Caco-2 (cell line): Measurements from ENCODE around the gene MAD1L1. TPM values are rescaled to one million over a fixed set of nuclear protein-coding genes. Genes with fewer than 3 reads are reported as not detected.
A peak's percentile ranks its signal among the peaks of the same experiment; 100 is the strongest.

Experiments used
- BruUV-seq: library from RNA; stranded (reverse); fragments of 400-500 nt; replicated peaks from 2 replicates; lab custom pipeline; 2021; lab: Mats Ljungman, UMichigan
- CTCF ChIA-PET: fragments of 300-600 bp; sonication (Branson Sonifier 250); formaldehyde crosslinking; loops from one replicate; lab custom pipeline; 2022; ENCODE audit warnings: antibody characterized with exemption; lab: Charles Lee
- POLR2A ChIA-PET: fragments of 300-600 bp; sonication (Branson Sonifier 250); formaldehyde crosslinking; loops from one replicate; lab custom pipeline; 2022; ENCODE audit warnings: antibody characterized with exemption; lab: Charles Lee
- DNase-seq, 2 experiments: peaks; one replicate each; pipeline versions ENCODE4 v3.0.0 to v3.0.0-alpha.2; 2020 to 2022
- H3K27me3 ChIP-seq: replicated peaks from 2 replicates; pipeline ENCODE4 v1.6.0; 2011; ENCODE audit warnings: low read length; ENCODE audit not compliant: control insufficient read depth, insufficient read depth
- H3K36me3 ChIP-seq: 2 replicates; pipeline ENCODE4 v1.5.1; 2011; ENCODE audit warnings: low read length; ENCODE audit not compliant: control insufficient read depth, insufficient read depth
- H3K4me1 ChIP-seq: fragments of 250-450 bp; sonication (Bioruptor Pico); 2 replicates; pipeline ENCODE4 v1.5.1; 2020; ENCODE audit warnings: mild to moderate bottlenecking
- H3K4me3 ChIP-seq: 2 replicates; pipeline ENCODE4 v1.5.1; 2011; ENCODE audit warnings: low read depth, mild to moderate bottlenecking, control low read depth, low read length
- H3K9me3 ChIP-seq: fragments of 250-450 bp; sonication (Bioruptor Pico); 2 replicates; pipeline ENCODE4 v1.5.1; 2020; ENCODE audit warnings: mild to moderate bottlenecking, moderate library complexity
- H3K27ac Mint-ChIP-seq: one replicate; pipeline ENCODE4 v1.8.0; 2022; ENCODE audit warnings: mixed read lengths; ENCODE audit not compliant: unreplicated experiment
- H3K27me3 Mint-ChIP-seq: one replicate; pipeline ENCODE4 v1.8.0; 2022; ENCODE audit warnings: mixed read lengths; ENCODE audit not compliant: insufficient read depth, unreplicated experiment
- H3K36me3 Mint-ChIP-seq: one replicate; pipeline ENCODE4 v1.8.0; 2022; ENCODE audit warnings: mild to moderate bottlenecking, mixed read lengths; ENCODE audit not compliant: insufficient read depth, unreplicated experiment
- H3K4me1 Mint-ChIP-seq: one replicate; pipeline ENCODE4 v1.8.0; 2022; ENCODE audit warnings: low read depth, mixed read lengths; ENCODE audit not compliant: unreplicated experiment
- H3K4me3 Mint-ChIP-seq: one replicate; pipeline ENCODE4 v1.8.0; 2022; ENCODE audit warnings: mild to moderate bottlenecking, moderate library complexity, mixed read lengths; ENCODE audit not compliant: unreplicated experiment
- H3K9me3 Mint-ChIP-seq: one replicate; pipeline ENCODE4 v1.8.0; 2022; ENCODE audit warnings: mixed read lengths; ENCODE audit not compliant: unreplicated experiment
- intact Hi-C: fragments of 100-400 bp; cut with micrococcal nuclease; formaldehyde crosslinking; loops from one replicate; pipeline ENCODE4 v1.10.0; 2022; ENCODE audit not compliant: unreplicated experiment
- total RNA-seq: library from RNA; stranded (reverse); gene quantifications from 2 replicates; pipeline ENCODE4 v1.2.3, GENCODE V29; 2022
- TF ChIP-seq, protein P1 (sequence below), 2 experiments: fragments of 200-600 bp in 1 of 2; IDR thresholded peaks; 1 replicate in 1 of 2; 2 replicates in 1 of 2; pipeline versions ENCODE4 v1.5.1 to v1.8.0; 2011 to 2022; ENCODE audit warnings: antibody characterized with exemption in 1 of 2, control low read depth in 1 of 2, inconsistent platforms in 1 of 2, low read depth in 1 of 2, low read length in 1 of 2, mild to moderate bottlenecking in 1 of 2, moderate library complexity in 1 of 2; ENCODE audit not compliant: insufficient read depth in 1 of 2, severe bottlenecking in 1 of 2, unreplicated experiment in 1 of 2

The MAD1L1 gene
- total RNA-seq, 1 experiment from 2014 or later, result 58.6 TPM

DNA sequence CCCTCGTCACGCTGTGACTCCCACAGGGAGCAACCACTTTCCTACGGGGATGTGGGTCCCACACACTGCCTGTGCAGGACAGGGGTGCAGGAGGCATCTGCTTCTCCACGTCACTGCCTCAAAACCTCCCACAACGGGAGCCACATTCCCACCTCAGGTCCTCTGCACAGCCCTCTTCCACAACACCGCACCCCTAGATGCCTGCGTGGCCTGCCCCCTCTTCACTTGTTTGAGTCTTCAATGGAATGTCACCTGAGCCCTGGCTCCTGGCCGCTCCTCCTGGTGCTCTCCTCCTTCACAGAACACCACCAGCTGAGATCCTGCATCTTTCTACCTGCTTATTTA, 73.6 kb downstream of the MAD1L1 start:
- POLR2A ChIA-PET, result no interaction called here

GRCh38 chr7:2158331-2159175, 74.2 kb downstream of the MAD1L1 start:
- BruUV-seq, result no TSS peak
- POLR2A ChIA-PET, result no interaction called here
- CTCF ChIA-PET, result no interaction called here

More for the DNA sequence above, 73.6 kb downstream of the MAD1L1 start:
- CTCF ChIA-PET, result no interaction called here
- Histone ChIP-seq H3K9me3 (no peaks in the 10 kb centered on the region), H3K36me3 (peaks cover 2% of the 10 kb centered on the region; the same call in 1 of the 2 replicates), H3K4me1 (peaks cover 39% of the 10 kb centered on the region), H3K27me3 (no peaks in the 10 kb centered on the region), H3K4me3 (no peak overlapping the region)
- no peaks in the 10 kb centered on the region for H3K27me3 Mint-ChIP-seq
- no peak overlapping the region for H3K27ac Mint-ChIP-seq
- H3K9me3 Mint-ChIP-seq, result no peaks in the 10 kb centered on the region
- H3K4me3 Mint-ChIP-seq, result no peak overlapping the region
- DNase-seq, result no peak
- H3K4me1 Mint-ChIP-seq, result peaks cover 19% of the 10 kb centered on the region
- no TSS peak for BruUV-seq
- TF ChIP-seq, protein P1, sequence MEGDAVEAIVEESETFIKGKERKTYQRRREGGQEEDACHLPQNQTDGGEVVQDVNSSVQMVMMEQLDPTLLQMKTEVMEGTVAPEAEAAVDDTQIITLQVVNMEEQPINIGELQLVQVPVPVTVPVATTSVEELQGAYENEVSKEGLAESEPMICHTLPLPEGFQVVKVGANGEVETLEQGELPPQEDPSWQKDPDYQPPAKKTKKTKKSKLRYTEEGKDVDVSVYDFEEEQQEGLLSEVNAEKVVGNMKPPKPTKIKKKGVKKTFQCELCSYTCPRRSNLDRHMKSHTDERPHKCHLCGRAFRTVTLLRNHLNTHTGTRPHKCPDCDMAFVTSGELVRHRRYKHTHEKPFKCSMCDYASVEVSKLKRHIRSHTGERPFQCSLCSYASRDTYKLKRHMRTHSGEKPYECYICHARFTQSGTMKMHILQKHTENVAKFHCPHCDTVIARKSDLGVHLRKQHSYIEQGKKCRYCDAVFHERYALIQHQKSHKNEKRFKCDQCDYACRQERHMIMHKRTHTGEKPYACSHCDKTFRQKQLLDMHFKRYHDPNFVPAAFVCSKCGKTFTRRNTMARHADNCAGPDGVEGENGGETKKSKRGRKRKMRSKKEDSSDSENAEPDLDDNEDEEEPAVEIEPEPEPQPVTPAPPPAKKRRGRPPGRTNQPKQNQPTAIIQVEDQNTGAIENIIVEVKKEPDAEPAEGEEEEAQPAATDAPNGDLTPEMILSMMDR (IDR thresholded peaks at IDR 0.05; ENCODE audit: insufficient read depth in 1 of 2, low read depth in 1 of 2, low read length in 1 of 2, severe bottlenecking in 1 of 2, unreplicated experiment in 1 of 2), result no peak
- peaks cover 20% of the 10 kb centered on the region for H3K36me3 Mint-ChIP-seq
- intact Hi-C loops, result no loop called here

GRCh38 chr7:2157473-2158279, 75.1 kb downstream of the MAD1L1 start:
- peak overlapping the region; percentile 34 for H3K27ac Mint-ChIP-seq
- peaks cover 2% of the 10 kb centered on the region; the same call in 1 of the 2 replicates for H3K36me3 ChIP-seq
- H3K9me3 Mint-ChIP-seq, result no peaks in the 10 kb centered on the region
- intact Hi-C loops, result no loop called here
- no peak for DNase-seq
- POLR2A ChIA-PET, result no interaction called here
- H3K27me3 ChIP-seq, result no peaks in the 10 kb centered on the region
- peaks cover 28% of the 10 kb centered on the region for H3K4me1 ChIP-seq
- H3K27me3 Mint-ChIP-seq, result no peaks in the 10 kb centered on the region
- no peaks in the 10 kb centered on the region for H3K9me3 ChIP-seq
- TF ChIP-seq, protein P1 (IDR thresholded peaks at IDR 0.05; ENCODE audit: insufficient read depth in 1 of 2, low read depth in 1 of 2, low read length in 1 of 2, severe bottlenecking in 1 of 2, unreplicated experiment in 1 of 2), result no peak
- no TSS peak for BruUV-seq
- no peak overlapping the region for H3K4me3 Mint-ChIP-seq
- no peak overlapping the region for H3K4me3 ChIP-seq
- CTCF ChIA-PET, result no interaction called here
- H3K36me3 Mint-ChIP-seq, result peaks cover 16% of the 10 kb centered on the region
- peaks cover 8% of the 10 kb centered on the region for H3K4me1 Mint-ChIP-seq

More at GRCh38 chr7:2158331-2159175, 74.2 kb downstream of the MAD1L1 start:
- Histone ChIP-seq H3K27me3 (no peaks in the 10 kb centered on the region), H3K4me1 (peaks cover 36% of the 10 kb centered on the region), H3K4me3 (no peak overlapping the region), H3K36me3 (peaks cover 2% of the 10 kb centered on the region; the same call in 1 of the 2 replicates), H3K9me3 (no peaks in the 10 kb centered on the region)
- TF ChIP-seq, protein P1 (IDR thresholded peaks at IDR 0.05; ENCODE audit: insufficient read depth in 1 of 2, low read depth in 1 of 2, low read length in 1 of 2, severe bottlenecking in 1 of 2, unreplicated experiment in 1 of 2), result no peak
- no peaks in the 10 kb centered on the region for H3K9me3 Mint-ChIP-seq
- intact Hi-C loops, result no loop called here
- peak overlapping the region; percentile 16 for H3K27ac Mint-ChIP-seq
- peaks cover 22% of the 10 kb centered on the region for H3K36me3 Mint-ChIP-seq
- no peak overlapping the region for H3K4me3 Mint-ChIP-seq
- H3K27me3 Mint-ChIP-seq, result no peaks in the 10 kb centered on the region
- peaks cover 14% of the 10 kb centered on the region for H3K4me1 Mint-ChIP-seq
- DNase-seq, result peak in 1 of 2 experiments; percentile 33
